ENCODE measurements around the gene PLEKHM1.
"Not testable (repeated sequence)": the region's sequence is repeated elsewhere in the genome, so short reads cannot be mapped to it uniquely, and the experiment has no call there.

DNA sequence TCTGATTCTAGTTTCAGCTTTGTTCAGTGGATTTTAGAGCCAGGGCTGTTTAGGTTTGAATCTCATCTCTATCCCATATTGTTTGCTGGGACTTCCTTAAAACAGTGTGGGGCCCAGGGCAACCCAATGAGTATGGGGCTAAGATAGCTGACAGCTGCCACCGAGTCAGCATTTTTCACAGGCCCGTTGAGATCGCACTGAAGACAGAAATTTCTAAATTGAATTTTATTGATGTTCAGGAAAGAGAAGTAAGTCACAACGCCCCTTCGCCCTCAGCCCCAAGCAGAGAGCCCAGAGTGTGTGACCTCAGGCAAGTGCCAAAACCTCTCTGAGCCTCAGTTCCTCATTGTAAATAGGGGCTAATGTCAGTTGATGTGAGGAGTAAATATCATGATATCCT lies 4.0 kb upstream of the PLEKHM1 start:
- not testable (repeated sequence) for TF ChIP-seq POLR2A (IDR thresholded peaks at IDR 0.05)
- TF ChIP-seq, protein P1, sequence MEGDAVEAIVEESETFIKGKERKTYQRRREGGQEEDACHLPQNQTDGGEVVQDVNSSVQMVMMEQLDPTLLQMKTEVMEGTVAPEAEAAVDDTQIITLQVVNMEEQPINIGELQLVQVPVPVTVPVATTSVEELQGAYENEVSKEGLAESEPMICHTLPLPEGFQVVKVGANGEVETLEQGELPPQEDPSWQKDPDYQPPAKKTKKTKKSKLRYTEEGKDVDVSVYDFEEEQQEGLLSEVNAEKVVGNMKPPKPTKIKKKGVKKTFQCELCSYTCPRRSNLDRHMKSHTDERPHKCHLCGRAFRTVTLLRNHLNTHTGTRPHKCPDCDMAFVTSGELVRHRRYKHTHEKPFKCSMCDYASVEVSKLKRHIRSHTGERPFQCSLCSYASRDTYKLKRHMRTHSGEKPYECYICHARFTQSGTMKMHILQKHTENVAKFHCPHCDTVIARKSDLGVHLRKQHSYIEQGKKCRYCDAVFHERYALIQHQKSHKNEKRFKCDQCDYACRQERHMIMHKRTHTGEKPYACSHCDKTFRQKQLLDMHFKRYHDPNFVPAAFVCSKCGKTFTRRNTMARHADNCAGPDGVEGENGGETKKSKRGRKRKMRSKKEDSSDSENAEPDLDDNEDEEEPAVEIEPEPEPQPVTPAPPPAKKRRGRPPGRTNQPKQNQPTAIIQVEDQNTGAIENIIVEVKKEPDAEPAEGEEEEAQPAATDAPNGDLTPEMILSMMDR (IDR thresholded peaks at IDR 0.05), result not testable (repeated sequence)

Measured in suprapubic skin (tissue), 3 donors.